GM21360 (cell line): Measurements from ENCODE around the gene PROCR.
"Not testable (repeated sequence)": the region's sequence is repeated elsewhere in the genome, so short reads cannot be mapped to it uniquely, and the experiment has no call there.

ENCODE experiments used
- ATAC-seq: cut with Tn5 transposase; IDR thresholded peaks from one replicate; pipeline ENCODE4 v1.9.1; 2021; ENCODE audit warnings: mild to moderate bottlenecking, moderate library complexity; ENCODE audit not compliant: unreplicated experiment

PROCR gene

DNA sequence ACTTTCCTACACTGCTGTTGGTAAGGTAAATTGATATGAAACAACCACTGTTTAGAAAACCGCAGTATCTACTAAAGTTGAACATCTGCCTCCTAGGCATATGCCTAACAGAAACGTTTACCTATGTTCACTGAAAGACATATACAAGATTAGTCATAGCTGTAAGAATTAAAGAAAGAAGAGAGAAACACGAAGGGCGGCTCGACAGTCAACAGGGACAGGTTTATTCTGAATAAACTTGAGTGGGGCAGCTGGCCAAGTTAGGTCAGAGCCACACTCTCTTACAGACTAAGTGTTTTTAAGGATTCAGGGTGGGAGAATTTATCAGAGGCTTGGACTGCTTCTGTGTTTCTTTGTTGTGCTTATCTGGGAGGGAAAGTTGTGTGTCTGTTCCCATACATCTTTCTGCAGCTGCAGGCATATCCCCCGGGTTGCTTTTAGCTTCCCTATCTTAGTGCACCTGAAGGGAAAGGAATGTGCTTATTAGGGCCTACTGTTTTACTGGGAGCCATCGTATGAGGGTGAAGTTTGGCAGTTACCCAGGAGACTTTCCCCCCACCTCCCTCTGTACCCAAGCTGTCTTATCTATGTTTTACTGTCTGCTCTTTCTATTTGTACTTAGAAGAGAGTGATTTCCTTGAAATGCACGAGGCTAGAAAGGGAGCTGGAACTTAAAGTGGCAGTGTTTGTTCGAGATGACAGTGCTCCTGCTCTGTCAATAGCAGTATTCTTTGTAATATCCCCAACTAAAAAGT lies 20.4 kb downstream of the PROCR start:
- no peak for ATAC-seq

DNA sequence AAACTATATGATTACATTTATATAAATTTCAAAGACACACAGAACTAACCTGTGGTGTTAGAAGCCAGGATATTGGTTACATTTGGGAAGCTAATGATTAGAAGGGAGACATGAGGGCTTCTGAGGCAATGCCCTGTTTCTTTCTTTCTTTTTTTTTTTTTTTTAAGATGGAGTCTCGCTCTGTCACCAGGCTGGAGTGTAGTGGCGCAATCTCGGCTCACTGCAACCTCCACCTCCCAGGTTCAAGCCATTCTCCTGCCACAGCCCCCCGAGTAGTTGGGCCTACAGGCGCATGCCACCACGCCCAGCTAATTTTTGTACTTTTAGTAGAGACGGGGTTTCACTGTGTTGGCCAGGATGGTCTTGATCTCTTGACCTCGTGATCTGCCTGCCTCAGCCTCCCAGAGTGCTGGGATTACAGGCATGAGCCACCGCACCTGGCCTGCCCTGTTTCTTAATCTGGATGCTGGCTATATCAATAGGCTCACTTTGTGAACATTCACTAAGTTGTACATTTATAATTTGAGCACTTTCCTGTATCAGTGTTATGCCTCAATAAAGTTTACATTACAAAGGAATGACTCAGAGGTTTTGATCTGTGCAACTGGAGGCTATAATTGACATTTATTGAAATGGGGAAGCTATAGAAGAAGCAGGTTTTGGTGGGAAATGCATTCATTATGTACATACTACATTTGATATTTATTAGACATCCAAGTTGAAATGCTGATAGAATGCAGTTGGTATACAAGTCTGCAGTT lies 21.3 kb downstream of the PROCR start:
- not testable (repeated sequence) for ATAC-seq

DNA sequence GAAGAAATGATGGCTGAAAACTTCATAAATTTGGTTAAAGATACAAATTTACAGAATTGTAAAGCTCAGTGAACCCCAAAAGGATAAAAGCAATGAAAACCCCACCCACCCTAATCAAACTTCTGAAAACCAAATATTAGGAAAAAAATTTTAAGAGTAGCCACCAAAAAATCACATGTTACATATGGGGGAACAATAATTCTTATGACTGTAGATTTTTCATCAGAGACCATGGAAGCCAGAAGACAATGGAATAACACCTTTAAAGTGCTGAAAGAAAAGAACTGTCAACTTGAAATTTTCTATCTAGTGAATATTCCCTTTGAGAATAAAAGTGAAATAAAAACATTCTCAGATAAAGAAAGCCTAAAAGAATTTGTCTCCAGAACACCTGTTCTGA lies 24.4 kb downstream of the PROCR start:
- ATAC-seq = no peak

DNA sequence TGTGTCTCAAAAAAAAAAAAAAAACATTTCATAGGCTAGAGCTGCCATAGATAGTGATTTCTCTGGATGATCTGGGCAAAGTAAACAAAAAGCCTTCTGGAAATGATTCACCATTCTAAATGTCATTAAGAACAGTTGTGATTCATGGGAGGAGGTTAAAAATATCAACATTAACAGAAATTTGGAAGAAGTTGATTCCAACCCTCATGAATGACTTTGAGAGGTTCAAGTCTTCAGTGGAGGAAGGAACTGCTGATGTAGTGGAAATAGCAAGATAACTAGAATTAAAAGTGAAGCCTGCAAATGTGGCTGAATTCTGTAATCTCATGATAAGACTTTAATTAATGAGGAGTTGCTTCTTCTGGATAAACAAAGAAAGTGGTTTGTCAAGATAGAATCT lies 27.9 kb downstream of the PROCR start:
- no peak for ATAC-seq

DNA sequence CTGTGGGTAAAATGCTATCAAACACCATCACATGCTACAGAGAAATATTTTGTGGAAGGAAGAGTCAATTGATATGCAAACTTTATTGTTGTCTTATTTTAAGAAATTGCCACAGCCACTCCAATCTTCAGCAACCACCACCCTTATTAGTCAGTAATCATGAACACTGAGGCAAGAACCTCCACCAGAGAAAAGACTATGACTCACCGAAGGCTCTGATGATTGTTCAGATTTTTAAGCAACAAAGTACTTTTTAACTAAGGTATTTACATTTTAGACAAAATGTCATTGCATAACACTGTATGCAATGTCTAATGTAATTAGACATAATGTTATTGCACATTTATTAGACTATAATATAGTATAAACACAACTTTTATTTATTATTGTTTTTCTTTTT lies 28.4 kb downstream of the PROCR start:
- no peak for ATAC-seq

DNA sequence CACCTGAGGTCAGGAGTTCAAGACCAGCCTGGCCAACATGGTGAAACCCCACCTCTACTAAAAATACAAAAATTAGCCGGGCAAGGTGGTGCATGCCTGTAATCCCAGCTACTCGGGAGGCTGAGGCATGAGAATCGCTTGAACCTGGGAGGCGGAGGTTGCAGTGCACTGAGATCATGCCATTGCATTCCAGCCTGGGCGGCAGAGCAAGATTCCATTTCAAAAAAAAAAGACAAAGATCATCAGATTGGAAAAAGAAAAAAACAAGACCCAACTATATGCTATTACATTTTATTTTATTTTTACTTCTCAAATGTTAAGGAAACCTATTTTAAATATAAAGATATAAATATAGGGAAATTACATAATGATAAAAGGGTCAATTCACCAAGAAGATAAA lies 29.6 kb downstream of the PROCR start:
- ATAC-seq = not testable (repeated sequence)

DNA sequence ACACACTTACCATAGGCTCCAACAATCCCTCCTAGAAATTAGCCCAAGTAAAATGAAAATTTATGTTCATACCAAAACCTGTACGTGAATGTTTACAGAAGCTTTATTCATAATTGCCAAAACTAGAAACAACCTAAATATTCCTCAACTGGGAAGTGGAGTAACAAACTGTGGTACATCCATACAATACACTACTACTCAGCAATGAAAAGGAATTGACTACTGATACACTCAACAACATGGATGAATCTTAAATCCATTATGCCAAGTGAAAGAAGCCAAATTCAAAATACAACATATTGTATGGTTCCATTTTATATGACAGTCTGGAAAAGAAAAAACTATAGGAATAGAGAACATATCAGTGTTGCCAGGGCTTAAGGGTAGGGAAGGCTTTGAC lies 34.9 kb downstream of the PROCR start:
- no peak for ATAC-seq

DNA sequence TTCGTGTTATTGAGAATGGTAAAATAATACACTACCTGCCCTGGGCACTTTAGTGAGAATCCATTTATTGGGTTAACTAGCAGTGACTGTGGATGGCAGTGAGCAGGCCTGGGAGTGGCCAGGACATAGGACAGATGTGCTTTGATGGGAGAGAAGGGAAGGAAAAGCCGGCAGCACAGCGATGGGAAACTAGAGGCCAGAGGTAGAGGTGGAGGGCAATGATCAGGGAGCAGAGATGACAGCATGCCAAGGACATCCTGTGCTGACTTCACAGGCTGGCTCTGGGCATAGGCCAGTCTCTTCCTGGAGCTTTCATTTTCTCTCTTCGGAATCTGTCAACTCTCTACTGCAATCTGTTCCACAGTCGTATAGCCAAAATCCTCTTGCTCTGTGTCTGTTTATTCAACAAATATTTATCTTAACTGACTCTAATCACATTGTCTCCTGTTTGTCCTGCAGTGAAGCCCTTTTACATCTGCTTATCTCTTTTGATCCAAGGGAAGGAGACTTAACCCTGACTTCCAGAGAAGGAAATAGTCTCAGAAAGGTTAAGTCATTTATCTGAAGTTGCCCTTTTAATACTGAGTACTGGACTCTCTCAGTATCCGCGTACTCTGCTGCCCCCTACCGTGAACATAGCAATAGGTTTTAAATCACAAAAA lies 36.2 kb downstream of the PROCR start:
- no peak for ATAC-seq

DNA sequence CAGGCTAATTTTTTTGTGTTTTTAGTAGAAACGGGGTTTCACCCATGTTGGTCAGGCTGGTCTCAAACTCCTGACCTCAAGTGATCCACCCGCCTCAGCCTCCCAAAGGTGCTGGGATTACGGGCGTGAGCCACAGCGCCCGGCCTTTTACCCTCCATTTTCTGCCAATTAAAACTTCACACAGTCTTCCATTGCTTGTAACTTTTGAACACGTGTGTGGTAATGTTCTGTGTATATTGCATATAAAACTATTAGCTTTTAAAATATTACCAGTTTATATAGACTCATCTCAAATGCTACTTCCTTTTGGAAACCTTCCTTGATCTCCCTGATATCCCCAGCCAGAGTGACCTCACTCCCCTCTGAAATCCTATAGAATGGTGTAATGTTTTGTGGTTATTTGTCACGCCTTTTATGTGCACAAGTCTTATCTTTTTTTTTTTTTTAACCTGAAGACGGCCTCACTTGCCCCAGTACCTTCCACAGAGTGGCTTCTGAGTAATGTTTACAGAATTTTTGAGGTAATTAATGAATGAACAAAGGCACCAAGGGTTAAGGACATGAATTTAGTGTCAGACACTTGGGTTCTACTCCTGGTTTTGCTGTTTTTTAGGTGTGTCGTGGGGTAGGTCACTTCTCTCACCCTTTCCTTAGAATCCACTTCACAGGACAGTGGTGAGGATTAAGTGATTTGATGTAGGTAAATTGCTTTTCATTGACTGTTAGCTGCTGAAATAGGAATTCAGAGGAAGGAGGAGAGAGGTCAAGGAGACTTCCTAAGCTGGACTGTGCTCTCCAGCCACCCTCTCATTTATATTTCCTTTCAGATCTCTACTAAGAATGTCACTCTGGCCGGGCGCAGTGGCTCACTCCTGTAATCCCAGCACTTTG lies 43.4 kb downstream of the PROCR start:
- ATAC-seq = no peak

DNA sequence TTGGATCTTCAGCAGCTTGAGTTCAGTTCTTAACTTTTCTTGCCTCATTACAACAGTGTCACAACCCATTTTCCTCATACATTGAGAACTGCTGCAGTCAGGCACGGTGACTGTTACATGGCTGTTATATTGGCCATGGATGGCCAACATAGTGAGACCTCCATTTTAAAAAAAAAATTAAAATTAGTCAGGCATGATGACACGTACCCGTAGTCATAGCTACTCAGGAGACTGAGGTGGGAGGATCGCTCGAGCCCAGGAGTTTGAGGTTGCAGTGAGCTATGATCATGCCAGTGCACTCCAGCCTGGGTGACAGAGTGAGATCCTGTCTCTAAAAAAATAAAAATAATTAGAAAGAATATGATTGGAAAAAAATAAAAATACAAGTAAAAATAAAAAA lies 44.7 kb downstream of the PROCR start:
- ATAC-seq = no peak

DNA sequence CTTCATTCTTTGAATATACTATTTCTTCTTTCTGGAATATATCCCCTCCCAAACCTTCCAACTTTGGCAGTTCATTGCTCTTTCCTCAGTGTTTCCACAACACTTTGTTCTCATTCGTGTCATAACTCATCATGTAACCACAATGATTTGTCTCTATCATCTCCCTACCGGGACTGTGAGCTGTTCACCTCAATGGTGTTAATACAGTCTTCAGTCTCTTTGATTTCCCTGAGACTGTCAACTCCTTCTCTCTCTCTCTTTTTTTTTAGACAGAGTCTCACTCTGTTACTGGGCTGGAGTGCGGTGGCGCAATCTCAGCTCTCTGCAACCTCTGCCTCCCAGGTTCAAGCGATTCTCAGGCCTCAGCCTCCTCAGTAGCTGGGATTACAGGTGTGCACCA lies 52.1 kb downstream of the PROCR start:
- ATAC-seq = no peak

DNA sequence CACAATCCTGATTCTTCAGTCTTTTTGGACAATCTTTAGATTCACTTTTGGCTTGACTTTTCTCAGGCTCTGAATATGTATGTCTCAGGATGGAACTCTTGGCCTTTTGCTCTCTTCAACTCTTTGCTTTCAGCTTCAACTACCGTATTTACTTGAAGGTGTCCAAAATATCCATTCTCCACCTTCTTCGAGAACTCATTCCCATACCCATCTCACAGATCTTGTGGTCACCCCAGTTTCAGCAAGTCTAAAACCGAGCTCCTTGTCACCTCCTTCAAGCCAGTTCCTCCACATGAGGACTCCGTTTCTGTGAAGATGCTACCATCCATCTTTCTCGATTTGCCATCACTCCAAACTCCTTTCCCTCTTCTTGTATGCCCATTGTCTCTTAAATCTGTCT lies 52.7 kb downstream of the PROCR start:
- ATAC-seq = no peak

DNA sequence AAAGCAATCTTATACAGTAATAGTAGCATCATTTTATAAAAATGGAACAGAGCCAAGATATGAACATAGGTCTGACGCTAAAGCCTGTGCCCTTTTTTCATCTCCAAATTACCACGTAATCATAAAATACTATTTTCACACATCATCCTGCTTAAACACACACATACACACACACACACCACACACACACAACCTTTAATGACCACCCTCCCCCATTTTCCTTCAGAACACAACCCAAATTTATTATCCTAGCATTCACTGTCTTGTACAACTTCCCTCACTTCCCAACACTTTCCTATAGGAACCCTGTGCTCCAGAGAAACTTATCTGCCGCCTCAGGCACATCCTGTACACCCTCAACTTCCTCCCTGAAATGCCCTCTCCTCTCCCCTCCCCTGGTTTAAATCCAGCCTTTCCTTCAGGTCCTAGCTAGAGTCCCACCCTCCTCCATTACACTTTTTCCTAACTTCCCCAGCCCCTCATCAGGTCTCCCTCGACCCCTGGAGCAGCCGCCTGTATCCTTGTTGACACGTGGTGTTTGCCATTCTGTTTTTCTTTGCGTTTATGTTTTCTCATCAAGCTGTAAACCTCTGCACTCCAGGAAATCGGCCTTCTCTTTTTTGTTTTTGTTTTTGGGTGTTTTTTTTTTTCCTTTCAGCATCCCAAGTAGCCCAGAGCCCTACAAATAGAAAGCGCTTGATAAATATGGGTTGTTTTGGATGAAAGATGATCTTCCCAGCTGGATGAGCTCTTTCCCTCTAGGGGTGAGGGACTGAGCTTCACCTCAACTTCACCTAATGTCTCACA lies 53.6 kb downstream of the PROCR start:
- no peak for ATAC-seq

DNA sequence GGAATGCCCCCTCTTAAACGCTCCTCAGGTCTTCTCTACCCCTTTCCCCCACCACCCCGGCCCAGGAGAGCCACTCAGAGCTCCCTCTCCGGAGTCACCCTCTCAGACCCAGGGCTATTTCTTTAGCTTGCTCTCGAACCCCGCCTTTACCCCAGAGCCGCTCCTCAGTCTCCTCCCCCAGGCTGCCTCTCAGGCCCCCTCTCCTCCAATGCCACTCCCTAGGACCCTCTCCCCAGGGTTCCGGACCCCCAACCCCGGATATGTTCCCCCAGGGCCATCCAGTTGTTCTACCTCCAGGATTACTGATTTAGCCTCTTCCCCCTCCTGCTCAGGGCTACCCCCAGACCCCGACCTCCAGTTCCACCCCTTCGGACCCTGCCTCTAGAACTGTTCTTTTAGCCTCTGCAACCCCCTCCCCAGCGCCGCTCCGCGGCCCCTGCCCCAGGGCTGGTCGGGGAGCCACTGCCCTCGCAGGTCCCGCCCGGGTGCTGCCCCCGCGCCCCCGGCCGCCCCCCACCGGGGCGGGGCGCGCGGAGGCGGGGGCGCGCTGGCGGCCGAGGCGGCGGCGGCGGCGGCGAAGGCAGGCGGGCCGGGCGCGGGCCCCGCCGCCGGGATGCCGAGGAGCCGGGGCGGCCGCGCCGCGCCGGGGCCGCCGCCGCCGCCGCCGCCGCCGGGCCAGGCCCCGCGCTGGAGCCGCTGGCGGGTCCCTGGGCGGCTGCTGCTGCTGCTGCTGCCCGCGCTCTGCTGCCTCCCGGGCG lies 54.4 kb downstream of the PROCR start, which contains the start of gene MMP24:
Gene MMP24, plus strand, starts transcription at position 565 of the 758 bp plus-strand sequence. Its CDS starts 49 bp downstream, at position 614.
- ATAC-seq = no peak
